Fibroblast of the aortic adventitia (primary cell): Measurements from ENCODE around the gene PLEKHA4. TPM values are rescaled to one million over a fixed set of nuclear protein-coding genes. Genes with fewer than 3 reads are reported as not detected.
A peak's percentile ranks its signal among the peaks of the same experiment; 100 is the strongest.

ENCODE experiments used
- DNase-seq: peaks from one replicate; pipeline ENCODE4 v3.0.0-alpha.2; 2010; ENCODE audit warnings: low read depth
- H3K4me3 ChIP-seq: 2 replicates; pipeline ENCODE4 v1.5.1; 2011; ENCODE audit warnings: low read depth, mild to moderate bottlenecking, control low read depth, low read length, moderate library complexity
- CTCF ChIP-seq: IDR thresholded peaks from 2 replicates; pipeline ENCODE4 v1.5.1; 2011; ENCODE audit warnings: mild to moderate bottlenecking, low read length, control low read depth, inconsistent platforms; ENCODE audit not compliant: insufficient read depth
- total RNA-seq: library from RNA; depleted of rRNA; stranded (reverse); fragments of >200 nt; gene quantifications from 2 replicates; pipeline ENCODE4 v1.2.3, GENCODE V29; 2012; ENCODE audit warnings: low replicate concordance

Gene PLEKHA4
- total RNA-seq, 1 donor, result 28.9 TPM

GRCh38 chr19:48835734-48836088, 32.7 kb downstream of the PLEKHA4 start:
- peak; percentile 89 for TF ChIP-seq CTCF
- peak overlapping the region; percentile 66 for H3K4me3 ChIP-seq
- DNase-seq, result peak; percentile 85

DNA sequence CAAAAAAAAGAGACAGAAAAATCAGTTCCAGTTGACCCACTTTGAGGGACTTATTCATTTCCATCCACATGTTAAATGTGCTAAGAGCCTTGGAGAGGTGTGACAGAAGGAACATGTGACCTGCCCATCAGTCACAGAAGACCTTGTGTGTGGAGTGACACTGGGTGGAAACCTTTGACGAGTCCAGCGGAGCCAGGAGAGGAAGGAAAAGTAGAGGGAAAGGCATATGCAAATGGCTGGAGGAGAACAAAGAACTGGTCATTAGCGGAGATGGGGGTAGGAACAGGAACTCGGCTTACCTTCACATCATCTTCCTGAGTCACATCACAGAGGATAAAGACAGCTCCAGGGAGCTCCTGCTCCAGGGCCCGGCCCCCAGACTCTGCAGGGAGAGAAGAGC, 34.4 kb downstream of the PLEKHA4 start:
- H3K4me3 ChIP-seq, result no peak overlapping the region
- DNase-seq, result no peak
- no peak for TF ChIP-seq CTCF

GRCh38 chr19:48833049-48833448, 35.4 kb downstream of the PLEKHA4 start:
- DNase-seq, result no peak
- no peak for TF ChIP-seq CTCF
- no peak overlapping the region for H3K4me3 ChIP-seq

GRCh38 chr19:48830965-48831364, 37.5 kb downstream of the PLEKHA4 start:
- no peak for TF ChIP-seq CTCF
- no peak for DNase-seq
- no peak overlapping the region for H3K4me3 ChIP-seq

DNA sequence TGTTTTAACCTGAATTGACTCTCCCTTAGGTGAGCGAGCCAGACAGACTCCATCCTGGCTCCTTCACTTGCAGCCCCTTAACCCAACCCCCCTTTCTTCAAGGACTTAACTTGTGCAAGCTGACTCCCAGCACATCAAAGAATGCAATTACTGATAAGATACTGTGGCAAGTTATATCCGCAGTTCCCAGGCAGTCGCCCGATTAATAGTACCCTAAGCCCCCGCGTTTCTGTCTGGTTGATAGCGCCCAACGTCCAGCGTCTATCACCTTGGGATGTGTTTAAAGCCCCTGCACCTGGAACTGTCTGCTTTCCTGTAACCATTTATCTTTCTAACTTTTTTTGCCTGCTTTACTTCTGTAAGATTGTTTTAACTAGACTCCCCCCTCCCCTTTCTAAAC, 38.3 kb downstream of the PLEKHA4 start:
- no peak for DNase-seq
- no peak overlapping the region for H3K4me3 ChIP-seq
- TF ChIP-seq CTCF, result no peak

DNA sequence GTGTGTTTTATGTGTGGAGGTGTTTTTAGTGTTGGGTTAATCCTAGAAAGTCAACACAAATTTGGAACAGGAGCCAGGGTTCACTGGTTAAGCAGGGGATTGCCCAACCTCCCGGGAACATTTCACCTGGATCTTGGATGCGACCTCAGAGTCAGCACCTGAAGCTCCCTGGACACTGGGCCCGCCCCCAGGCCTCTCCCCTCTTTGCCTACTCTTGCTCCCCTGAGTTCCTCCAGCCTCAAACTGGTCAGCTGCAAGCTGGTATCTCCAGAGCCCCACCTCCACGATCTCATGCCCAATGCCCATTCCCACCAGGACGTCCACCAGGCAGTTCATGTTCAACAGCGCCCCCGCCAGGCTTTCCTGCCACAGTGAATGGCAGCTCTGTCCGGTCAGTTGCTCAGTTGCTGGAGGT, 41.8 kb downstream of the PLEKHA4 start:
- DNase-seq, result no peak
- TF ChIP-seq CTCF, result peak; percentile 16
- H3K4me3 ChIP-seq, result no peak overlapping the region

GRCh38 chr19:48822514-48822913, 45.9 kb downstream of the PLEKHA4 start:
- TF ChIP-seq CTCF, result no peak
- H3K4me3 ChIP-seq, result no peak overlapping the region

More at GRCh38 chr19:48822514-48822913, 45.9 kb downstream of the PLEKHA4 start:
- DNase-seq, result no peak
